Measurements from ENCODE around the gene UBE2G2. TPM values are rescaled to one million over a fixed set of nuclear protein-coding genes. Genes with fewer than 3 reads are reported as not detected.

The UBE2G2 gene
- total RNA-seq, 6 donors from 2014 or later: 74.4 to 218 (median 80.1) TPM

- Histone ChIP-seq H3K36me3 (peaks cover 0 to 9% (median 8%) of the 10 kb centered on the region in 4 donors), H3K4me1 (peaks cover 16 to 33% (median 24%) of the 10 kb centered on the region in 4 donors), H3K27me3 (no peaks in the 10 kb centered on the region), H3K9me3 (peaks cover 3 to 18% (median 6%) of the 10 kb centered on the region in 4 donors), H3K4me3 (peak within 1 kb of the TSS; percentile 72 to 82 (median 76)), H3K27ac (peak within 1 kb of the TSS; percentile 93 to 98 (median 95))
- 1% methylated on average over 53 of the region's 108 CpGs; no CpG with 5 or more reads in 1 of the 2 donors for whole genome bisulfite sequencing, 2 donors
- ATAC-seq (ENCODE audit: low FRiP score in 2 of 2) (peak; percentile 66 to 91), DNase-seq (peak; percentile 85 to 98)
- TF ChIP-seq EP300 (IDR thresholded peaks at IDR 0.05): no peak
- TF ChIP-seq CTCF (IDR thresholded peaks at IDR 0.05): peak in 2 of 6 experiments; percentile 21 to 27
- peak; percentile 77 to 78 for TF ChIP-seq POLR2AphosphoS5 (IDR thresholded peaks at IDR 0.05)
- TF ChIP-seq POLR2A (IDR thresholded peaks at IDR 0.05): peak in 3 of 4 donors; percentile 90 to 98 (median 98)
Measured at GRCh38 chr21:44817914-44818639, 16.5 kb upstream of the UBE2G2 start, which contains the start of gene SUMO3. Gene SUMO3 (minus strand): TSS chr21:44818062. CDS start chr21:44817968, 94 bp downstream.

- Histone ChIP-seq H3K4me3 (peak overlapping the region; percentile 72 to 82 (median 76)), H3K27ac (peak overlapping the region; percentile 93 to 98 (median 95)), H3K27me3 (no peaks in the 10 kb centered on the region), H3K4me1 (peaks cover 16 to 33% (median 24%) of the 10 kb centered on the region in 4 donors), H3K9me3 (peaks cover 0 to 13% (median 3%) of the 10 kb centered on the region in 4 donors), H3K36me3 (peaks cover 0 to 15% (median 11%) of the 10 kb centered on the region in 4 donors)
- ATAC-seq (ENCODE audit: low FRiP score in 2 of 2) (peak; percentile 95), DNase-seq (peak; percentile 94 to 99)
- WGBS, 2 donors: 0% methylated on average over 1 to 9 of the region's 43 CpGs
- no peak for TF ChIP-seq POLR2A (IDR thresholded peaks at IDR 0.05)
Measured at GRCh38 chr21:44817506-44817880, 15.9 kb upstream of the UBE2G2 start.

- TF ChIP-seq CTCF (IDR thresholded peaks at IDR 0.05) (no peak), POLR2A (IDR thresholded peaks at IDR 0.05) (no peak), POLR2AphosphoS5 (IDR thresholded peaks at IDR 0.05) (peak in 1 of 2 donors; percentile 5)
- peak overlapping the region in 3 of 4 donors; percentile 30 to 98 (median 93) for H3K27ac ChIP-seq
- peaks cover 0 to 8% (median 1%) of the 10 kb centered on the region in 4 donors for H3K9me3 ChIP-seq
- no peaks in the 10 kb centered on the region for H3K27me3 ChIP-seq
- peak in 1 of 2 donors; percentile 45 for DNase-seq
- peak in 1 of 2 donors; percentile 0 for ATAC-seq (ENCODE audit: low FRiP score in 2 of 2)
- peaks cover 16 to 33% (median 24%) of the 10 kb centered on the region in 4 donors for H3K4me1 ChIP-seq
- WGBS, 2 donors: 47 to 70% methylated on average over 42 to 43 of the region's 57 CpGs
- H3K36me3 ChIP-seq: peaks cover 0 to 18% (median 12%) of the 10 kb centered on the region in 4 donors
- H3K4me3 ChIP-seq: peak overlapping the region; percentile 72 to 82 (median 76)
Measured at GRCh38 chr21:44816761-44817505, 15.3 kb upstream of the UBE2G2 start.

- H3K36me3 ChIP-seq: peaks cover 0 to 18% (median 12%) of the 10 kb centered on the region in 4 donors
- no peak overlapping the region for H3K27ac ChIP-seq
- DNase-seq: no peak
- H3K27me3 ChIP-seq: no peaks in the 10 kb centered on the region
- 72 to 78% methylated on average over 9 to 10 of the region's 10 CpGs for WGBS, 2 donors
- peaks cover 0 to 3% (median 1%) of the 10 kb centered on the region in 4 donors for H3K9me3 ChIP-seq
- ATAC-seq (ENCODE audit: low FRiP score in 2 of 2): no peak
- TF ChIP-seq POLR2A (IDR thresholded peaks at IDR 0.05) (no peak), CTCF (IDR thresholded peaks at IDR 0.05) (no peak), POLR2AphosphoS5 (IDR thresholded peaks at IDR 0.05) (no peak), EP300 (IDR thresholded peaks at IDR 0.05) (no peak)
- no peak overlapping the region for H3K4me3 ChIP-seq
- peaks cover 16 to 33% (median 24%) of the 10 kb centered on the region in 4 donors for H3K4me1 ChIP-seq
Measured at GRCh38 chr21:44815852-44816628, 14.4 kb upstream of the UBE2G2 start.

All from upper lobe of left lung (tissue), 6 donors.